Measurements from ENCODE around the gene SGMS2.

SGMS2 gene

GRCh38 chr4:107824350-107825071 is at the start of gene SGMS2:
SGMS2 (plus strand) TSS chr4:107824932; CDS start chr4:107895554, 70,622 bp downstream.
- no peak for TF ChIP-seq CTCF (IDR thresholded peaks at IDR 0.05; ENCODE audit: control insufficient read depth, insufficient read depth, low read depth, low read length, missing control alignments)
- H3K4me3 ChIP-seq (ENCODE audit: control insufficient read depth, low read depth, low read length) = peak within 1 kb of the TSS; percentile 95
- DNase-seq (ENCODE audit: low read depth) = peak; percentile 73

DNA sequence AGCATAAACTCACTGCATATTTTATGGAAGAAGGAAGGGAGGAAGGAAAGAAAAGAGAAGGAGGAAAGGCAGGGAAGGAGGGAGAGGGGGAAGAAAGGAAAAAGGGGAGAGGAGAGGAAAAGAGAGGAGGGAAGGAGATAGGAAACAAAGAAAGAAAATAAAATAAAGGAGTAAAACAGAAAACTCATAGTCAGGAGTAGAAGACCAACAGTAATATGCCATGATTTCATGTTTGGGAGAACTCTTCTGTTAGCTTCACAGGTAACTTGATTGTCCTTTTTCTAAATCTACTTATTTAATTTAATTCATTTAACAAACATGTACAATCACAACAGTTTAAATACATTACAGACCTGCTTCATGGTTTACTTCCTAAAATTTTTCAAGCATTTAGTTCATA is 46.8 kb upstream of the SGMS2 start:
- no peak overlapping the region for H3K4me3 ChIP-seq (ENCODE audit: control insufficient read depth, low read depth, low read length)
- TF ChIP-seq CTCF (IDR thresholded peaks at IDR 0.05; ENCODE audit: control insufficient read depth, insufficient read depth, low read depth, low read length, missing control alignments) = no peak
- no peak for DNase-seq (ENCODE audit: low read depth)

DNA sequence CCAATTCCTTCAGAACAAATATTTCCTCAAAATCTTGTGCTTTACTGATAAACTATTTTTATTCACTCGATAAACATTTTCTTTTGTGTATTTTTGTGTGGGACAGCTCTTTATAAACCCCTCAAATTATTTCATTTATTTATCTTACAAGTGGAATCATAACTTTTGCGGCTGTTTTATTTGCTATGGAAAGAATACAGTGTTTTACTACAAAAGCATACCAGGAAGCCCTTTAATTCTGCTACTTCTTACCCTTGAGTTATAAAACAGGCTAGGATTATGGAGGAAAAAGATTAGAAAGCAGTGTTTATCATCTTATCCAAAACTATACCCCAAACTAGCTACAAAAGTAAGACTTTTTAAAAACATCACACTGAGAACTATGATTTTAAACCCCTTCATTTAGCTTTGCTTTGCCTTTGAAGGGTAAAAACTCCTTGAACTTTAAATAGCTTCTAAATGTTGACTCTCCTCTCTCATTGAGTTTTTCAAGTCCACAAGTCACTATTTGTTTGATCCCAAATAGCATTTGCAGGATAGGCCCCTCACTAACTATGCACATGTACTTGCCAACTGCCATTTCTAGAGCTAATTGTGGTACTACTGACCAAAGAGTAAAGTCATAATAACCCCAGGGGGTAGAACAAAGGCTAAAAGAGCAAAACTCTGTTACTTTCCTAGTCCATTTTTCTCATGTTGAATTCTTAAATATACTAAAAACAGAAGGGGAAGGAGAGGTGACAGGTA is 45.8 kb upstream of the SGMS2 start:
- DNase-seq (ENCODE audit: low read depth) = no peak
- no peak overlapping the region for H3K4me3 ChIP-seq (ENCODE audit: control insufficient read depth, low read depth, low read length)
- TF ChIP-seq CTCF (IDR thresholded peaks at IDR 0.05; ENCODE audit: control insufficient read depth, insufficient read depth, low read depth, low read length, missing control alignments) = no peak

DNA sequence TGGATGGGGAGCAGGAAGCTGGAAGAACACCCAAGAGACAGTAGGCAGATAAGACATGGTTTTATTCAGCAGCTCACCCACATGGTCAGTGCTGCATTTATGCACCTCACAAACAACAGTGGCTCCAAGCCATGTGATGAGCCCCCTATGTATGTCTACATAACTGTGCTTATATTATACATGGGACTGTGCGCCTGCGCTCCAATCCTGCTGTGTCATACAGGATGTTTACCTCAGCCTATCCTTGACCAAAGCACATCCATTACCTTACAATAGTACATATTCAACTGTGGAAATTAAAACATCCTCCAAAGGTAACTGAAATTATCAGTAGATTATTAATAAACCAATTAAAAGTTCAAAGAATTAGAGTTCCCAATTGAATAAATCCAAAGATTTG is 44.1 kb upstream of the SGMS2 start:
- no peak for DNase-seq (ENCODE audit: low read depth)
- H3K4me3 ChIP-seq (ENCODE audit: control insufficient read depth, low read depth, low read length) = no peak overlapping the region
- no peak for TF ChIP-seq CTCF (IDR thresholded peaks at IDR 0.05; ENCODE audit: control insufficient read depth, insufficient read depth, low read depth, low read length, missing control alignments)

DNA sequence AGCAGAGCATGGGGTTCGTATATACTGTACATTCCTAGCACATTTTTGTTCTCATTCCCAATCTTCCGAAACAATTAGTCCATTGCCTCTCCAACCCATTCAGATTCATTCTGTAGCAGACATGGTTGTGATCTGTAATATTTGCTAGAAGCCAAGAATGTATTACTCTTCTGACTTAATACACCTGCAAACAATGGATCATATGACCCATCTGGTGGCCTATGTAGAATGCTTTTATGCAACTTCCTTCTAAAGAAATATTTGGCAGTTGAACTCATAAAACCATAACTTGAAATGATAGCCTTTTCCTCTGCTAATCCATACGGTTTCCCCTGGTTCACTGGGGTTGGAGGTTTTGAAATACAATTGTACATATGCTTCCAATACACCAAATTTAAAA is 32.8 kb upstream of the SGMS2 start:
- DNase-seq (ENCODE audit: low read depth) = no peak
- no peak for TF ChIP-seq CTCF (IDR thresholded peaks at IDR 0.05; ENCODE audit: control insufficient read depth, insufficient read depth, low read depth, low read length, missing control alignments)
- no peak overlapping the region for H3K4me3 ChIP-seq (ENCODE audit: control insufficient read depth, low read depth, low read length)

GRCh38 chr4:107792711-107793110 is 32.0 kb upstream of the SGMS2 start:
- DNase-seq (ENCODE audit: low read depth) = no peak
- H3K4me3 ChIP-seq (ENCODE audit: control insufficient read depth, low read depth, low read length) = no peak overlapping the region
- TF ChIP-seq CTCF (IDR thresholded peaks at IDR 0.05; ENCODE audit: control insufficient read depth, insufficient read depth, low read depth, low read length, missing control alignments) = no peak
